Endodermal cell (in vitro differentiated cells): Measurements from ENCODE around the gene FXR2. TPM values are rescaled to one million over a fixed set of nuclear protein-coding genes. Genes with fewer than 3 reads are reported as not detected.

Source experiments
- DNase-seq: peaks from one replicate; pipeline ENCODE4 v3.0.0-alpha.2; 2017
- H3K27ac ChIP-seq: 2 replicates; pipeline ENCODE4 v1.5.1; 2013; ENCODE audit warnings: mild to moderate bottlenecking, low read depth, low read length, moderate library complexity
- H3K27me3 ChIP-seq: 2 replicates; pipeline ENCODE4 v1.6.1; 2013; ENCODE audit warnings: mild to moderate bottlenecking, low read length, moderate library complexity; ENCODE audit not compliant: insufficient read depth, control insufficient read depth, poor library complexity, severe bottlenecking
- H3K36me3 ChIP-seq: 2 replicates; pipeline ENCODE4 v1.7.0; 2013; ENCODE audit warnings: mild to moderate bottlenecking, low read length, moderate library complexity; ENCODE audit not compliant: control insufficient read depth, insufficient read depth
- H3K4me1 ChIP-seq: one replicate; pipeline ENCODE4 v1.7.0; 2013; ENCODE audit warnings: low read length; ENCODE audit not compliant: control insufficient read depth, insufficient read depth
- H3K4me3 ChIP-seq: 2 replicates; pipeline ENCODE4 v1.5.1; 2013; ENCODE audit warnings: mild to moderate bottlenecking, low read length, moderate library complexity
- H3K9ac ChIP-seq: 2 replicates; pipeline ENCODE4 v1.6.1; 2013; ENCODE audit warnings: mild to moderate bottlenecking, low read length, moderate library complexity; ENCODE audit not compliant: poor library complexity, severe bottlenecking; ENCODE audit errors: extremely low read depth
- H3K9me3 ChIP-seq: 2 replicates; pipeline ENCODE4 v1.6.1; 2013; ENCODE audit warnings: mild to moderate bottlenecking, low read length, moderate library complexity; ENCODE audit not compliant: control insufficient read depth
- H3K27ac Mint-ChIP-seq: 2 replicates; pipeline ENCODE4 v1.8.0; 2020; ENCODE audit warnings: mixed read lengths
- H3K27me3 Mint-ChIP-seq: 2 replicates; pipeline ENCODE4 v1.8.0; 2021; ENCODE audit warnings: mild to moderate bottlenecking, mixed read lengths; ENCODE audit not compliant: insufficient read depth
- H3K36me3 Mint-ChIP-seq: 2 replicates; pipeline ENCODE4 v1.8.0; 2020; ENCODE audit warnings: low read depth, mixed read lengths
- H3K4me1 Mint-ChIP-seq: 2 replicates; pipeline ENCODE4 v1.8.0; 2020; ENCODE audit warnings: mixed read lengths
- H3K4me3 Mint-ChIP-seq: 2 replicates; pipeline ENCODE4 v1.8.0; 2020; ENCODE audit warnings: mild to moderate bottlenecking, moderate library complexity, mixed read lengths
- H3K9me3 Mint-ChIP-seq: 2 replicates; pipeline ENCODE4 v1.8.0; 2020; ENCODE audit warnings: mild to moderate bottlenecking, mixed read lengths
- WGBS, 2 experiments: methylation state at CpG; one replicate each; pipeline versions ENCODE4 v1.1.5 to v1.1.7; 2013; ENCODE audit warnings: missing lambda C conversion rate in 2 of 2, mixed read lengths in 1 of 2; ENCODE audit not compliant: insufficient coverage in 1 of 2, insufficient read length in 1 of 2; 5-methylcytosine and 5-hydroxymethylcytosine counted together
- total RNA-seq, 2 donors: library from RNA; stranded (reverse); fragmentation: NEBNext Ultra II Directional in 1 of 2; extraction: Animal tissue kit (Norgen Biotek cat#: 25700) in 1 of 2; gene quantifications; 2 replicates in 1 of 2; 3 replicates in 1 of 2; pipeline ENCODE4 v1.2.1, GENCODE V29; 2021
- TF ChIP-seq, protein P1 (sequence below): fragments of 200-600 bp; sonication (generic); conservative IDR thresholded peaks from 2 replicates; pipeline ENCODE4 v1.5.0; 2021; ENCODE audit warnings: antibody characterized with exemption, mild to moderate bottlenecking

FXR2 gene
- total RNA-seq, 2 donors from 2014 or later = 52.1 to 53.9 TPM

DNA sequence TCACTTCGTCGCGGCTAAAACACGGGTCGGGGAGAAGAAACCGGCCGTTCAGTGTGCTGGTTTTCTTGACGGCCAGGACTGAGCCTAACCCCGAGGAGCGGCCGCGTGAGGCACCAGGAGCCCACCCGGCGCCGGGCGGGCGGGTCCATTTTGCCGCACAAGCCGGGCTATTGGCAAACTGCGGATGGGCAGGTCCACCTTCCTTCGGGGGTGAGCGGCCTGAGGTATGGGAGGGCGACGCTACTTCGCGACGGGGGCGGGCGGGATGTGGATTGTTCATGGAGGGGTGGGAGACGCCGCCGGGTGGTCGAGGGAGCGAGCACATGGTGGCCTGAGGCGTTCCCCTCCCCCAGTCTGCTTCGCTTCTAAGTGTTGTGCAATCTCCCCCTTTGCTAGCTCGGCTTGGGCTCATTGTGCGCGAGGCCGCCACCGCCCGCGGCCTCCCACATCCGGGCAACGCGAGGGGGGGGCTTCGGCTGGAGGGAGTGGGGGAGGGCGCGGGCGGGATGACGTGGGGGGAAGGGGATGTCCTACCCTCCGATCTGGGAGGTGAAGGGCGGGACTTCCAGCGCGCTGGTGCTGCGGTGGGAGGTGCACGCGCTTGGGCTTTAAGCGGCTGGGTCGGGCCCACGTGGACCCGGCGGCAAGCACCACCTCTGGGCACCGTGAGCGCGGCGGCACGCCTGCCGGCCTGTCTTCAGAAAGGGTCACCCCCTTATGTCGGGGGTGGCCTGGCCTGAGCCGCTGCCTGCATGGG, 41.2 kb downstream of the FXR2 start:
- peaks cover 29% of the 10 kb centered on the region for H3K4me1 Mint-ChIP-seq
- Histone ChIP-seq H3K4me3 (peak overlapping the region; percentile 99), H3K9ac (peak overlapping the region; percentile 100), H3K27me3 (no peaks in the 10 kb centered on the region), H3K36me3 (peaks cover 76% of the 10 kb centered on the region), H3K27ac (peak overlapping the region; percentile 93), H3K4me1 (peaks cover 4% of the 10 kb centered on the region), H3K9me3 (no peaks in the 10 kb centered on the region)
- no peaks in the 10 kb centered on the region for H3K27me3 Mint-ChIP-seq
- TF ChIP-seq, protein P1, sequence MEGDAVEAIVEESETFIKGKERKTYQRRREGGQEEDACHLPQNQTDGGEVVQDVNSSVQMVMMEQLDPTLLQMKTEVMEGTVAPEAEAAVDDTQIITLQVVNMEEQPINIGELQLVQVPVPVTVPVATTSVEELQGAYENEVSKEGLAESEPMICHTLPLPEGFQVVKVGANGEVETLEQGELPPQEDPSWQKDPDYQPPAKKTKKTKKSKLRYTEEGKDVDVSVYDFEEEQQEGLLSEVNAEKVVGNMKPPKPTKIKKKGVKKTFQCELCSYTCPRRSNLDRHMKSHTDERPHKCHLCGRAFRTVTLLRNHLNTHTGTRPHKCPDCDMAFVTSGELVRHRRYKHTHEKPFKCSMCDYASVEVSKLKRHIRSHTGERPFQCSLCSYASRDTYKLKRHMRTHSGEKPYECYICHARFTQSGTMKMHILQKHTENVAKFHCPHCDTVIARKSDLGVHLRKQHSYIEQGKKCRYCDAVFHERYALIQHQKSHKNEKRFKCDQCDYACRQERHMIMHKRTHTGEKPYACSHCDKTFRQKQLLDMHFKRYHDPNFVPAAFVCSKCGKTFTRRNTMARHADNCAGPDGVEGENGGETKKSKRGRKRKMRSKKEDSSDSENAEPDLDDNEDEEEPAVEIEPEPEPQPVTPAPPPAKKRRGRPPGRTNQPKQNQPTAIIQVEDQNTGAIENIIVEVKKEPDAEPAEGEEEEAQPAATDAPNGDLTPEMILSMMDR = no peak
- peak overlapping the region; percentile 97 for H3K4me3 Mint-ChIP-seq
- peaks cover 2% of the 10 kb centered on the region for H3K9me3 Mint-ChIP-seq
- peak overlapping the region; percentile 100 for H3K27ac Mint-ChIP-seq
- H3K36me3 Mint-ChIP-seq = peaks cover 80% of the 10 kb centered on the region
- WGBS, 2 experiments = 0 to 1% methylated on average over 18 to 68 of the region's 71 CpGs
- peak; percentile 95 for DNase-seq

DNA sequence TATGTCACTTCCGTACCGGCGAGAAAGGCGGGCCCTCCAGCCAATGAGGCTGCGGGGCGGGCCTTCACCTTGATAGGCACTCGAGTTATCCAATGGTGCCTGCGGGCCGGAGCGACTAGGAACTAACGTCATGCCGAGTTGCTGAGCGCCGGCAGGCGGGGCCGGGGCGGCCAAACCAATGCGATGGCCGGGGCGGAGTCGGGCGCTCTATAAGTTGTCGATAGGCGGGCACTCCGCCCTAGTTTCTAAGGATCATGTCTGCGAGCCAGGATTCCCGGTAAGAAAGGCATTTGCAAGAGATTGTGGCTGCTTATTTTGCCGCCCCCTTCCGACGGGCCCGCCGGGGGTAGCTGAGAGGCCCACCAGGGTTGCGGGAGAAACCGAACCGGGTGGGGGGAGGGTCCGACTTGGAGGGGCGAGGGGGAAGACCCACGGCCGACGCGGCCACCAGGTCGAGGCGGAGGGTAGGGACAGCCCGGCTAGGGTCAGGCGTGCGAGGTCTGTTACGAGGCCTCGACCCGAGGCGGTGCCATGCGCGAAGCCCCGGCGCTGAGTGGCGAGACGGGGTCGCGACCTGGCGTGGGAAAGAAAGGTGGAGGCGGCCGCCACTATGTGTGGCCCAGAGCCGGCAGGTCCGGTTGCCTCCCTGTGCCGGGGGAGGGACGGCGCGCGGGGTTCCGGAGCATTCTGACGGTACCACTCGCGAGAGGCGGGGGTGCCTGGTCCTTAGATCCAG, 41.9 kb downstream of the FXR2 start:
- peaks cover 4% of the 10 kb centered on the region for H3K4me1 ChIP-seq
- H3K9ac ChIP-seq = peak overlapping the region; percentile 100
- H3K36me3 ChIP-seq = peaks cover 70% of the 10 kb centered on the region
- 0% methylated on average over 37 to 73 of the region's 73 CpGs for WGBS, 2 experiments
- peak overlapping the region; percentile 99 for H3K4me3 ChIP-seq
- peaks cover 74% of the 10 kb centered on the region for H3K36me3 Mint-ChIP-seq
- H3K27ac Mint-ChIP-seq = peak overlapping the region; percentile 100
- no peaks in the 10 kb centered on the region for H3K9me3 ChIP-seq
- H3K9me3 Mint-ChIP-seq = peaks cover 2% of the 10 kb centered on the region
- peak overlapping the region; percentile 93 for H3K27ac ChIP-seq
- peak; percentile 100 for DNase-seq
- TF ChIP-seq, protein P1 = no peak
- H3K4me3 Mint-ChIP-seq = peak overlapping the region; percentile 97
- H3K4me1 Mint-ChIP-seq = peaks cover 27% of the 10 kb centered on the region
- H3K27me3 Mint-ChIP-seq = no peaks in the 10 kb centered on the region
- no peaks in the 10 kb centered on the region for H3K27me3 ChIP-seq

DNA sequence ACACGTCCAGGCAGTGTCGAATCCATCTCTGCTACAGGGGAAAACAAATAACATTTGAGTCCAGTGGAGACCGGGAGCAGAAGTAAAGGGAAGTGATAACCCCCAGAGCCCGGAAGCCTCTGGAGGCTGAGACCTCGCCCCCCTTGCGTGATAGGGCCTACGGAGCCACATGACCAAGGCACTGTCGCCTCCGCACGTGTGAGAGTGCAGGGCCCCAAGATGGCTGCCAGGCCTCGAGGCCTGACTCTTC, 42.4 kb downstream of the FXR2 start:
- peaks cover 74% of the 10 kb centered on the region for H3K36me3 Mint-ChIP-seq
- WGBS, 2 experiments = 0% methylated on average over 6 to 11 of the region's 11 CpGs
- Histone ChIP-seq H3K4me3 (peak overlapping the region; percentile 89), H3K27ac (peak overlapping the region; percentile 80), H3K27me3 (no peaks in the 10 kb centered on the region), H3K9me3 (no peaks in the 10 kb centered on the region), H3K4me1 (peaks cover 4% of the 10 kb centered on the region), H3K36me3 (peaks cover 70% of the 10 kb centered on the region), H3K9ac (peak overlapping the region; percentile 66)
- no peaks in the 10 kb centered on the region for H3K27me3 Mint-ChIP-seq
- H3K4me3 Mint-ChIP-seq = peak overlapping the region; percentile 97
- peaks cover 31% of the 10 kb centered on the region for H3K4me1 Mint-ChIP-seq
- H3K9me3 Mint-ChIP-seq = peaks cover 2% of the 10 kb centered on the region
- TF ChIP-seq, protein P1 = no peak
- no peak for DNase-seq
- peak overlapping the region; percentile 98 for H3K27ac Mint-ChIP-seq
